HepG2 (cell line): ENCODE data around the gene SLX9. TPM values are rescaled to one million over a fixed set of nuclear protein-coding genes. Genes with fewer than 3 reads are reported as not detected.
A peak's percentile ranks its signal among the peaks of the same experiment; 100 is the strongest.

Experiments
- AGO1 ChIP-seq: fragments of 200-400 bp; formaldehyde crosslinking; IDR thresholded peaks from 2 replicates; pipeline ENCODE4 v1.6.1; 2017; ENCODE audit warnings: mild to moderate bottlenecking, low read depth, low read length, moderate library complexity; ENCODE audit not compliant: poor library complexity, severe bottlenecking
- ATF3 ChIP-seq: sonication (generic); formaldehyde crosslinking; IDR thresholded peaks from 2 replicates; pipeline ENCODE4 v1.4.0; 2020; ENCODE audit warnings: missing genetic modification reagents
- FOXC1 ChIP-seq: sonication (generic); formaldehyde crosslinking; IDR thresholded peaks from 2 replicates; pipeline ENCODE4 v1.8.0; 2022; ENCODE audit warnings: mild to moderate bottlenecking, missing genetic modification reagents, borderline replicate concordance
- FUBP1 ChIP-seq: sonication (generic); formaldehyde crosslinking; IDR thresholded peaks from 2 replicates; pipeline ENCODE4 v1.5.1; 2020; ENCODE audit warnings: missing genetic modification reagents, mild to moderate bottlenecking, borderline replicate concordance
- KDM5B ChIP-seq: sonication (generic); formaldehyde crosslinking; IDR thresholded peaks from 2 replicates; pipeline ENCODE4 v1.4.0; 2020; ENCODE audit warnings: missing genetic modification reagents, mild to moderate bottlenecking, borderline replicate concordance
- KDM6A ChIP-seq: IDR thresholded peaks from 2 replicates; pipeline ENCODE4 v1.6.1; 2016; ENCODE audit warnings: low read depth
- MLX ChIP-seq: IDR thresholded peaks from 2 replicates; pipeline ENCODE4 v1.6.1; 2016
- NFYC ChIP-seq: IDR thresholded peaks from 2 replicates; pipeline ENCODE4 v1.6.1; 2016; ENCODE audit warnings: missing genetic modification reagents, missing compliant biosample characterization
- POLR2G ChIP-seq: fragments of 200-400 bp; formaldehyde crosslinking; IDR thresholded peaks from 2 replicates; pipeline ENCODE4 v1.6.1; 2018; ENCODE audit warnings: mild to moderate bottlenecking, low read depth, low read length, moderate library complexity
- PPARG ChIP-seq: conservative IDR thresholded peaks from 2 replicates; pipeline ENCODE4 v1.6.1; 2016; ENCODE audit warnings: missing biosample characterization, missing genetic modification reagents
- SKI ChIP-seq: fragments of 450-650 bp; IDR thresholded peaks from one replicate; pipeline ENCODE4 v1.6.1; 2018; ENCODE audit warnings: mild to moderate bottlenecking; ENCODE audit not compliant: partially characterized antibody
- SOX6 ChIP-seq, 2 experiments: fragments of 450-650 bp in 1 of 2; sonication (generic) in 1 of 2; formaldehyde crosslinking in 1 of 2; IDR thresholded peaks; 2 replicates each; pipeline versions ENCODE4 v1.4.0 to v1.6.1; 2017 to 2020; ENCODE audit warnings: antibody characterized with exemption in 1 of 2, mild to moderate bottlenecking in 1 of 2, missing genetic modification reagents in 1 of 2
- ZHX2 ChIP-seq, 2 experiments: sonication (generic) in 1 of 2; formaldehyde crosslinking in 1 of 2; IDR thresholded peaks; 2 replicates each; pipeline versions ENCODE4 v1.6.1 to v1.9.0; 2014 to 2022; ENCODE audit warnings: antibody characterized with exemption in 1 of 2, borderline replicate concordance in 1 of 2, inconsistent platforms in 1 of 2, low read depth in 1 of 2, missing genetic modification reagents in 1 of 2
- ZNF264 ChIP-seq: sonication (generic); formaldehyde crosslinking; IDR thresholded peaks from 2 replicates; pipeline ENCODE4 v1.4.0; 2020; ENCODE audit warnings: missing genetic modification reagents
- ZNF547 ChIP-seq: sonication (generic); formaldehyde crosslinking; IDR thresholded peaks from 2 replicates; pipeline ENCODE4 v1.5.1; 2020; ENCODE audit warnings: mild to moderate bottlenecking, missing genetic modification reagents
- ZNF605 ChIP-seq: sonication (generic); formaldehyde crosslinking; IDR thresholded peaks from 2 replicates; pipeline ENCODE4 v1.8.0; 2022; ENCODE audit warnings: mild to moderate bottlenecking, missing genetic modification reagents
- ZNF703 ChIP-seq: sonication (generic); formaldehyde crosslinking; IDR thresholded peaks from 2 replicates; pipeline ENCODE4 v1.5.1; 2020; ENCODE audit warnings: missing genetic modification reagents, mild to moderate bottlenecking, moderate library complexity, borderline replicate concordance
- ZSCAN29 ChIP-seq: sonication (generic); formaldehyde crosslinking; conservative IDR thresholded peaks from 2 replicates; pipeline ENCODE4 v1.4.0; 2020; ENCODE audit warnings: mild to moderate bottlenecking, missing genetic modification reagents
- polyA plus RNA-seq, 8 experiments: library from polyadenylated mRNA; depleted of rRNA in 3 of 8; stranded (reverse) in 7 of 8; unstranded in 1 of 8; fragments of >200 nt; fragmentation: Illumina TruSeq in 4 of 8; extraction: Trizol in 4 of 8; gene quantifications; 2 replicates each; pipeline versions ENCODE4 v1.2.1 to v1.2.3, GENCODE V29; 2011 to 2016; ENCODE audit warnings: low read depth in 4 of 8, missing spikeins in 1 of 8, mixed read lengths in 1 of 8; ENCODE audit not compliant: insufficient read depth in 1 of 8
- total RNA-seq, 5 experiments: library from RNA; depleted of rRNA; stranded (reverse); fragments of >200 nt; fragmentation: Illumina TruSeq; extraction: Trizol; gene quantifications; 2 replicates each; pipeline ENCODE4 v1.2.3, GENCODE V29; 2016; ENCODE audit warnings: low read depth in 1 of 5

The SLX9 gene
- total and polyA plus RNA-seq, 2 of the 13 experiments (the other 11 are each of a cell fraction or from before 2014, with no cell fraction given), result 21.0 to 47.1 TPM

- TF ChIP-seq KDM6A (CRISPR knock-in tag) (peak; percentile 60; the same call in 1 of the 2 replicates), SOX6 (IDR thresholded peaks at IDR 0.05) (no peak), SOX6 (CRISPR knock-in tag; IDR thresholded peaks at IDR 0.05) (0 out of 2 replicates have a peak, but pooled peaks have one; percentile 12), ZNF547 (CRISPR knock-in tag) (peak; percentile 37; the same call in 1 of the 2 replicates), FOXC1 (CRISPR knock-in tag) (0 out of 2 replicates have a peak, but pooled peaks have one; percentile 23), MLX (CRISPR knock-in tag) (peak; percentile 59; the same call in 1 of the 2 replicates), NFYC (CRISPR knock-in tag) (peak; percentile 77), ZNF264 (CRISPR knock-in tag) (peak; percentile 68; the same call in 1 of the 2 replicates), FUBP1 (CRISPR knock-in tag) (no peak), AGO1 (peak; percentile 61), ZNF703 (no peak), ZSCAN29 (CRISPR knock-in tag) (no peak), PPARG (CRISPR knock-in tag) (0 out of 2 replicates have a peak, but pooled peaks have one; percentile 13), SKI (peak; percentile 9), KDM5B (CRISPR knock-in tag) (peak; percentile 66), POLR2G (peak; percentile 74), ZNF605 (CRISPR knock-in tag) (peak; percentile 48), ATF3 (CRISPR knock-in tag) (no peak), ZHX2 (IDR thresholded peaks at IDR 0.05; ENCODE audit: low read depth) (no peak), ZHX2 (CRISPR knock-in tag; IDR thresholded peaks at IDR 0.05; ENCODE audit: borderline replicate concordance) (no peak)
Measured at GRCh38 chr21:44984792-44985440, 45.1 kb downstream of the SLX9 start (continued).
